H4 (cell line): ENCODE results near the gene WDR48. TPM values are rescaled to one million over a fixed set of nuclear protein-coding genes. Genes with fewer than 3 reads are reported as not detected.

ENCODE experiments used
- DNase-seq: peaks from one replicate; pipeline ENCODE4 v3.0.0-alpha.2; 2015; ENCODE audit warnings: low spot score
- total RNA-seq: library from RNA; depleted of rRNA; stranded (reverse); fragments of >200 nt; shearing (Covaris generic); gene quantifications from 2 replicates; pipeline ENCODE4 v1.2.3, GENCODE V29; 2014

WDR48 gene
- total RNA-seq, 1 experiment from 2014 or later, result 11.3 TPM

- DNase-seq, result peak; percentile 20
Observed at GRCh38 chr3:39101022-39101689, 49.3 kb downstream of the WDR48 start.

GRCh38 chr3:39102504-39103323 lies 50.9 kb downstream of the WDR48 start:
- no peak for DNase-seq

GRCh38 chr3:39103324-39103693 lies 51.5 kb downstream of the WDR48 start:
- no peak for DNase-seq

- no peak for DNase-seq
Observed at GRCh38 chr3:39103791-39104552, 52.2 kb downstream of the WDR48 start.

GRCh38 chr3:39104961-39105686 lies 53.3 kb downstream of the WDR48 start:
- no peak for DNase-seq

GRCh38 chr3:39105687-39106063 lies 53.9 kb downstream of the WDR48 start:
- no peak for DNase-seq

- no peak for DNase-seq
Observed at GRCh38 chr3:39106281-39106811, 54.5 kb downstream of the WDR48 start.

GRCh38 chr3:39106851-39107387 lies 55.1 kb downstream of the WDR48 start:
- no peak for DNase-seq

- DNase-seq, result peak; percentile 62
Observed at GRCh38 chr3:39107388-39108199, 55.8 kb downstream of the WDR48 start, which contains the start of the genes GORASP1 and TTC21A. Gene GORASP1 (minus strand): TSS chr3:39107627. CDS start chr3:39107541, 86 bp downstream. Gene TTC21A (plus strand): TSS chr3:39107680. CDS start chr3:39107838, 158 bp downstream.

- DNase-seq, result no peak
Observed at GRCh38 chr3:39108200-39108710, 56.4 kb downstream of the WDR48 start.

GRCh38 chr3:39109086-39109485 lies 57.3 kb downstream of the WDR48 start:
- DNase-seq, result no peak

GRCh38 chr3:39110041-39110639 lies 58.3 kb downstream of the WDR48 start:
- no peak for DNase-seq

- DNase-seq, result no peak
Observed at GRCh38 chr3:39112113-39112512, 60.3 kb downstream of the WDR48 start.

- no peak for DNase-seq
Observed at GRCh38 chr3:39112535-39112934, 60.7 kb downstream of the WDR48 start.

- DNase-seq, result no peak
Observed at GRCh38 chr3:39113291-39113690, 61.5 kb downstream of the WDR48 start.

GRCh38 chr3:39114456-39114855 lies 62.6 kb downstream of the WDR48 start:
- DNase-seq, result no peak

- DNase-seq, result no peak
Observed at GRCh38 chr3:39115870-39116269, 64.1 kb downstream of the WDR48 start.

GRCh38 chr3:39118079-39118478 lies 66.3 kb downstream of the WDR48 start:
- DNase-seq, result no peak

GRCh38 chr3:39118931-39119660 lies 67.3 kb downstream of the WDR48 start:
- DNase-seq, result no peak
